Activated CD4-positive, CD25-positive, alpha-beta regulatory T cell treated with anti-CD3 and anti-CD28 coated beads, Interleukin-2, amount 50 U/mL, for 72 hours (primary cell): ENCODE measurements around the gene USP25.

Experiments
- DNase-seq: peaks from one replicate; pipeline ENCODE4 v3.0.0; 2021

USP25 gene

GRCh38 chr21:15764878-15765277 is 35.1 kb downstream of the USP25 start:
- no peak for DNase-seq

GRCh38 chr21:15766952-15767603 is 37.3 kb downstream of the USP25 start:
- DNase-seq, result no peak

- DNase-seq, result no peak
Measured at GRCh38 chr21:15768045-15768601, 38.3 kb downstream of the USP25 start.

GRCh38 chr21:15768853-15769252 is 39.1 kb downstream of the USP25 start:
- no peak for DNase-seq

GRCh38 chr21:15771311-15771710 is 41.5 kb downstream of the USP25 start:
- no peak for DNase-seq

- DNase-seq, result no peak
Measured at GRCh38 chr21:15772654-15773053, 42.9 kb downstream of the USP25 start.

GRCh38 chr21:15774590-15774989 is 44.8 kb downstream of the USP25 start:
- no peak for DNase-seq

- no peak for DNase-seq
Measured at GRCh38 chr21:15775291-15775690, 45.5 kb downstream of the USP25 start.

GRCh38 chr21:15775981-15776380 is 46.2 kb downstream of the USP25 start:
- DNase-seq, result no peak

GRCh38 chr21:15776818-15777217 is 47.0 kb downstream of the USP25 start:
- no peak for DNase-seq

- no peak for DNase-seq
Measured at GRCh38 chr21:15781986-15782385, 52.2 kb downstream of the USP25 start.

GRCh38 chr21:15788847-15789523 is 59.2 kb downstream of the USP25 start:
- no peak for DNase-seq

GRCh38 chr21:15793109-15793508 is 63.3 kb downstream of the USP25 start:
- no peak for DNase-seq

GRCh38 chr21:15793550-15794235 is 63.9 kb downstream of the USP25 start:
- DNase-seq, result no peak

- no peak for DNase-seq
Measured at GRCh38 chr21:15794277-15794912, 64.6 kb downstream of the USP25 start.

GRCh38 chr21:15795533-15795932 is 65.8 kb downstream of the USP25 start:
- DNase-seq, result no peak

GRCh38 chr21:15797577-15798363 is 68.0 kb downstream of the USP25 start:
- no peak for DNase-seq

GRCh38 chr21:15801352-15801863 is 71.6 kb downstream of the USP25 start:
- no peak for DNase-seq

- no peak for DNase-seq
Measured at GRCh38 chr21:15804247-15805005, 74.6 kb downstream of the USP25 start.

GRCh38 chr21:15809065-15809464 is 79.3 kb downstream of the USP25 start:
- no peak for DNase-seq

GRCh38 chr21:15809818-15810217 is 80.0 kb downstream of the USP25 start:
- no peak for DNase-seq

GRCh38 chr21:15815285-15815684 is 85.5 kb downstream of the USP25 start:
- DNase-seq, result no peak
